Breast epithelium (tissue), 3 donors: Measurements from ENCODE around the gene IGSF21.

Experiments used
- POLR2A ChIP-seq: fragments of 450-650 bp; IDR thresholded peaks from one replicate; pipeline ENCODE4 v1.6.1; 2016; ENCODE audit warnings: antibody characterized with exemption, mild to moderate bottlenecking, moderate library complexity
- TF ChIP-seq, protein P1 (sequence below), 3 donors: fragments of 450-650 bp; IDR thresholded peaks; one replicate each; pipeline ENCODE4 v1.5.1; 2016 to 2017; ENCODE audit warnings: antibody characterized with exemption in 3 of 3, mild to moderate bottlenecking in 3 of 3, moderate library complexity in 3 of 3

DNA sequence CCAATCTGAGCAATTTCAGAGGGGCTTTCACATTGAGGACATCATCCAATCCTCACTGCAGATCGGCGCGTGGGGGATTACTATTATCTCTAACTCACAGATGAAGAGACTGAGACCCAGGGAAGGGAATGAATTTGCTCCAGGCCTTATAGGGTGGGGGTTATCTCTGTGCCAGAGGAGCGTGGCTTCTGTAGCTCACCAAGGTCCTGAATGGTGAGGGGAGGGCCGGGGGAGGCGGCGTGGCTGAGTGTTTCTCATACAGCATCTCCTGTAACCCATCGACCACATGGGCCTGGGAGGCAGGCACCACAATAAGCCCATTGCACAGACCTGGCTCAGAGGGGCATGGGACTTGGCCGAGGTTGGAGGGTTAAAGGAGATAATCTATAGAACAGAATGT is 230.2 kb downstream of the IGSF21 start:
- no peak for TF ChIP-seq POLR2A
- TF ChIP-seq, protein P1, sequence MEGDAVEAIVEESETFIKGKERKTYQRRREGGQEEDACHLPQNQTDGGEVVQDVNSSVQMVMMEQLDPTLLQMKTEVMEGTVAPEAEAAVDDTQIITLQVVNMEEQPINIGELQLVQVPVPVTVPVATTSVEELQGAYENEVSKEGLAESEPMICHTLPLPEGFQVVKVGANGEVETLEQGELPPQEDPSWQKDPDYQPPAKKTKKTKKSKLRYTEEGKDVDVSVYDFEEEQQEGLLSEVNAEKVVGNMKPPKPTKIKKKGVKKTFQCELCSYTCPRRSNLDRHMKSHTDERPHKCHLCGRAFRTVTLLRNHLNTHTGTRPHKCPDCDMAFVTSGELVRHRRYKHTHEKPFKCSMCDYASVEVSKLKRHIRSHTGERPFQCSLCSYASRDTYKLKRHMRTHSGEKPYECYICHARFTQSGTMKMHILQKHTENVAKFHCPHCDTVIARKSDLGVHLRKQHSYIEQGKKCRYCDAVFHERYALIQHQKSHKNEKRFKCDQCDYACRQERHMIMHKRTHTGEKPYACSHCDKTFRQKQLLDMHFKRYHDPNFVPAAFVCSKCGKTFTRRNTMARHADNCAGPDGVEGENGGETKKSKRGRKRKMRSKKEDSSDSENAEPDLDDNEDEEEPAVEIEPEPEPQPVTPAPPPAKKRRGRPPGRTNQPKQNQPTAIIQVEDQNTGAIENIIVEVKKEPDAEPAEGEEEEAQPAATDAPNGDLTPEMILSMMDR (IDR thresholded peaks at IDR 0.05), result no peak
